Sigmoid colon (tissue), 7 donors: Measurements from ENCODE around the gene TBC1D23. TPM values are rescaled to one million over a fixed set of nuclear protein-coding genes. Genes with fewer than 3 reads are reported as not detected.

Experiments used
- DNase-seq: peaks from one replicate; pipeline ENCODE4 v3.0.0-alpha.2; 2019
- H3K27ac ChIP-seq, 4 donors: fragments of 200-600 bp; sonication (generic); one replicate each; pipeline ENCODE4 v1.5.1; 2016 to 2019; ENCODE audit warnings: mild to moderate bottlenecking in 1 of 4
- H3K27me3 ChIP-seq, 3 donors: fragments of 200-600 bp; sonication (generic); one replicate each; pipeline ENCODE4 v1.5.1; 2019; ENCODE audit warnings: mild to moderate bottlenecking in 1 of 3
- H3K36me3 ChIP-seq, 4 donors: fragments of 200-600 bp; sonication (generic); one replicate each; pipeline ENCODE4 v1.5.1; 2016 to 2019
- H3K4me1 ChIP-seq, 4 donors: fragments of 200-600 bp; sonication (generic); one replicate each; pipeline ENCODE4 v1.5.1; 2017 to 2019
- H3K4me3 ChIP-seq, 4 donors: fragments of 200-600 bp; sonication (generic); one replicate each; pipeline ENCODE4 v1.5.1; 2017 to 2019; ENCODE audit warnings: mild to moderate bottlenecking in 2 of 4, moderate library complexity in 1 of 4
- H3K9me3 ChIP-seq, 4 donors: fragments of 200-600 bp in 3 of 4; sonication (generic) in 3 of 4; one replicate each; pipeline versions ENCODE4 v1.5.1 to v1.6.1; 2013 to 2019
- CTCF ChIP-seq, 4 experiments: fragments of 450-650 bp in 3 of 4; fragments of 200-600 bp in 1 of 4; IDR thresholded peaks; one replicate each; pipeline ENCODE4 v1.5.1; 2016 to 2019; ENCODE audit warnings: antibody characterized with exemption in 4 of 4, mild to moderate bottlenecking in 3 of 4, moderate library complexity in 2 of 4
- EP300 ChIP-seq, 4 donors: sonication (generic); formaldehyde crosslinking; IDR thresholded peaks; one replicate each; pipeline ENCODE4 v1.6.1; 2017; ENCODE audit warnings: antibody characterized with exemption in 4 of 4
- POLR2A ChIP-seq, 2 donors: fragments of 450-650 bp; IDR thresholded peaks; one replicate each; pipeline ENCODE4 v1.6.1; 2016; ENCODE audit warnings: antibody characterized with exemption in 2 of 2, mild to moderate bottlenecking in 2 of 2, moderate library complexity in 2 of 2
- POLR2AphosphoS5 ChIP-seq, 4 donors: sonication (generic); formaldehyde crosslinking; IDR thresholded peaks; one replicate each; pipeline ENCODE4 v1.6.1; 2017; ENCODE audit warnings: antibody characterized with exemption in 4 of 4
- WGBS, 2 donors: extraction: QIAGEN DNeasy Blood & Tissue Kit; methylation state at CpG; one replicate each; pipeline ENCODE4 v1.1.7; 2013; 5-methylcytosine and 5-hydroxymethylcytosine counted together
- intact Hi-C: fragments of 100-400 bp; cut with DNase I; formaldehyde crosslinking; loops from one replicate; pipeline ENCODE4 v1.15.1; 2023
- polyA plus RNA-seq, 3 donors: library from polyadenylated mRNA; stranded (reverse); fragments of 200-250 nt; gene quantifications; one replicate each; pipeline ENCODE4 v1.2.3, GENCODE V29; 2013
- total RNA-seq, 4 donors: library from RNA; depleted of rRNA; stranded (reverse); fragments of >200 nt; gene quantifications; one replicate each; pipeline ENCODE4 v1.1.0, GENCODE V29; 2016
- donor health status: healthy with polysubstance abuse.
- donor health status: Bipolar disorder and iron deficiency.
- donor health status: healthy.

TBC1D23 gene
- total and polyA plus RNA-seq, 7 donors, result 16.0 to 34.9 (median 31.3) TPM

GRCh38 chr3:100360757-100361496 is 100.1 kb downstream of the TBC1D23 start:
- peaks cover 0 to 67% (median 12%) of the 10 kb centered on the region in 4 donors for H3K36me3 ChIP-seq

GRCh38 chr3:100361897-100362296 is 101.1 kb downstream of the TBC1D23 start:
- intact Hi-C loops, result no loop called here
- no peaks in the 10 kb centered on the region for H3K27me3 ChIP-seq
- no peaks in the 10 kb centered on the region for H3K4me1 ChIP-seq
- no peak for DNase-seq
- 89 to 94% methylated on average over 1 of the region's 1 CpG for WGBS, 2 donors
- H3K27ac ChIP-seq, result no peak overlapping the region
- TF ChIP-seq EP300 (IDR thresholded peaks at IDR 0.05), result no peak
- TF ChIP-seq CTCF (IDR thresholded peaks at IDR 0.05), result no peak
- no peak for TF ChIP-seq POLR2A (IDR thresholded peaks at IDR 0.05)
- TF ChIP-seq POLR2AphosphoS5 (IDR thresholded peaks at IDR 0.05), result no peak
- peaks cover 0 to 67% (median 14%) of the 10 kb centered on the region in 4 donors for H3K36me3 ChIP-seq
- H3K4me3 ChIP-seq, result no peak overlapping the region
- no peaks in the 10 kb centered on the region for H3K9me3 ChIP-seq

More at GRCh38 chr3:100360757-100361496, 100.1 kb downstream of the TBC1D23 start:
- no peaks in the 10 kb centered on the region for H3K9me3 ChIP-seq
- no peak for DNase-seq
- no peaks in the 10 kb centered on the region for H3K27me3 ChIP-seq
- 86 to 97% methylated on average over 4 of the region's 4 CpGs for WGBS, 2 donors
- H3K27ac ChIP-seq, result no peak overlapping the region
- H3K4me1 ChIP-seq, result no peaks in the 10 kb centered on the region
- intact Hi-C loops, result no loop called here
- no peak overlapping the region for H3K4me3 ChIP-seq
- TF ChIP-seq POLR2AphosphoS5 (IDR thresholded peaks at IDR 0.05) (no peak), CTCF (IDR thresholded peaks at IDR 0.05) (no peak)

GRCh38 chr3:100364421-100364820 is 103.6 kb downstream of the TBC1D23 start:
- no peak for DNase-seq
- no peak for TF ChIP-seq POLR2A (IDR thresholded peaks at IDR 0.05)
- TF ChIP-seq EP300 (IDR thresholded peaks at IDR 0.05), result no peak
- no peak for TF ChIP-seq CTCF (IDR thresholded peaks at IDR 0.05)
- TF ChIP-seq POLR2AphosphoS5 (IDR thresholded peaks at IDR 0.05), result no peak
- Histone ChIP-seq H3K36me3 (peaks cover 3 to 73% (median 22%) of the 10 kb centered on the region in 4 donors), H3K27me3 (no peaks in the 10 kb centered on the region), H3K9me3 (no peaks in the 10 kb centered on the region), H3K4me1 (no peaks in the 10 kb centered on the region), H3K4me3 (no peak overlapping the region), H3K27ac (no peak overlapping the region)
- 94% methylated on average over 3 of the region's 3 CpGs for WGBS, 2 donors
- intact Hi-C loops, result no loop called here

- 79 to 89% methylated on average over 2 of the region's 2 CpGs for WGBS, 2 donors
- Histone ChIP-seq H3K9me3 (no peaks in the 10 kb centered on the region), H3K36me3 (peaks cover 6 to 90% (median 24%) of the 10 kb centered on the region in 4 donors), H3K27me3 (no peaks in the 10 kb centered on the region), H3K4me1 (no peaks in the 10 kb centered on the region), H3K27ac (no peak overlapping the region), H3K4me3 (no peak overlapping the region)
- TF ChIP-seq POLR2A (IDR thresholded peaks at IDR 0.05), result no peak
- no peak for TF ChIP-seq CTCF (IDR thresholded peaks at IDR 0.05)
- TF ChIP-seq EP300 (IDR thresholded peaks at IDR 0.05), result no peak
- no peak for TF ChIP-seq POLR2AphosphoS5 (IDR thresholded peaks at IDR 0.05)
- intact Hi-C loops, result no loop called here
- no peak for DNase-seq
These were observed 105.6 kb downstream of the TBC1D23 start for GRCh38 chr3:100366424-100366823.
